NB4 (cell line): ENCODE results near the gene KIRREL3.

Experiments used
- POLR2A ChIP-seq: IDR thresholded peaks from 2 replicates; pipeline ENCODE4 v1.6.1; 2011; ENCODE audit warnings: mild to moderate bottlenecking; ENCODE audit not compliant: insufficient read length; ENCODE audit errors: extremely low read depth
- TF ChIP-seq, protein P1 (sequence below): IDR thresholded peaks from one replicate; pipeline ENCODE4 v1.5.1; 2012; ENCODE audit warnings: low read depth, low read length
- TF ChIP-seq, protein P2 (sequence below): IDR thresholded peaks from 2 replicates; pipeline ENCODE4 v1.6.1; 2011; ENCODE audit warnings: low read depth, low read length

DNA sequence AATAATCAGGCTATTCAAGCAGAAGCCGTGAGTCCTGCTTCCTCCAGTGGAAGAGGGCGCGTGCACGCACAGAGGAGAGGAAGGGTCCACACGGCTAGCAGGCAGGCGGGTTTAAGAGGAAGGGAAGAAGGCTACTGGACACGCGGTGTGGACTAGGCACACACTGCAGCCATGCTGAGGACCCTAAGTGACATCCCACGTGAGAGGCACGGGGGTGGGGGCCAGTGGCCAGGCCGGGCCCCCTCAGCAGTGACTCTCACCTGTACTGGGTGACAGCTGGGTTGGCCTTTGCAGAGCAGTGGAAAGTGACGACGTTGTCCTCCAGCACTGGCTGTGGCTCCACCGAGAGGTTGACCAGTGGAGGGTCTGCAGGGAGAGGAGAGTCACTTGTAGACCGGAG, 544.5 kb downstream of the KIRREL3 start:
- TF ChIP-seq, protein P1, sequence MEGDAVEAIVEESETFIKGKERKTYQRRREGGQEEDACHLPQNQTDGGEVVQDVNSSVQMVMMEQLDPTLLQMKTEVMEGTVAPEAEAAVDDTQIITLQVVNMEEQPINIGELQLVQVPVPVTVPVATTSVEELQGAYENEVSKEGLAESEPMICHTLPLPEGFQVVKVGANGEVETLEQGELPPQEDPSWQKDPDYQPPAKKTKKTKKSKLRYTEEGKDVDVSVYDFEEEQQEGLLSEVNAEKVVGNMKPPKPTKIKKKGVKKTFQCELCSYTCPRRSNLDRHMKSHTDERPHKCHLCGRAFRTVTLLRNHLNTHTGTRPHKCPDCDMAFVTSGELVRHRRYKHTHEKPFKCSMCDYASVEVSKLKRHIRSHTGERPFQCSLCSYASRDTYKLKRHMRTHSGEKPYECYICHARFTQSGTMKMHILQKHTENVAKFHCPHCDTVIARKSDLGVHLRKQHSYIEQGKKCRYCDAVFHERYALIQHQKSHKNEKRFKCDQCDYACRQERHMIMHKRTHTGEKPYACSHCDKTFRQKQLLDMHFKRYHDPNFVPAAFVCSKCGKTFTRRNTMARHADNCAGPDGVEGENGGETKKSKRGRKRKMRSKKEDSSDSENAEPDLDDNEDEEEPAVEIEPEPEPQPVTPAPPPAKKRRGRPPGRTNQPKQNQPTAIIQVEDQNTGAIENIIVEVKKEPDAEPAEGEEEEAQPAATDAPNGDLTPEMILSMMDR, result no peak
- TF ChIP-seq POLR2A, result no peak
- TF ChIP-seq, protein P2, sequence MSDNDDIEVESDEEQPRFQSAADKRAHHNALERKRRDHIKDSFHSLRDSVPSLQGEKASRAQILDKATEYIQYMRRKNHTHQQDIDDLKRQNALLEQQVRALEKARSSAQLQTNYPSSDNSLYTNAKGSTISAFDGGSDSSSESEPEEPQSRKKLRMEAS, result no peak
